Activated T-cell treated with anti-CD3 and anti-CD28 coated beads for 48 hours (primary cell): ENCODE measurements around the gene LRRC47.

Experiments
- DNase-seq: peaks from one replicate; pipeline ENCODE4 v3.0.0-alpha.2; 2020; ENCODE audit warnings: low read depth

Gene LRRC47

GRCh38 chr1:3746830-3747521, 49.3 kb downstream of the LRRC47 start:
- peak; percentile 88 for DNase-seq

GRCh38 chr1:3746389-3746829, 49.9 kb downstream of the LRRC47 start:
- no peak for DNase-seq

GRCh38 chr1:3745590-3746381, 50.5 kb downstream of the LRRC47 start:
- no peak for DNase-seq

GRCh38 chr1:3745071-3745470, 51.2 kb downstream of the LRRC47 start:
- DNase-seq, result no peak

- DNase-seq, result no peak
Measured at GRCh38 chr1:3744646-3745045, 51.7 kb downstream of the LRRC47 start.

GRCh38 chr1:3743826-3744225, 52.5 kb downstream of the LRRC47 start:
- DNase-seq, result no peak

- no peak for DNase-seq
Measured at GRCh38 chr1:3743421-3743820, 52.9 kb downstream of the LRRC47 start.

- no peak for DNase-seq
Measured at GRCh38 chr1:3742439-3743298, 53.6 kb downstream of the LRRC47 start.

GRCh38 chr1:3741566-3742438, 54.5 kb downstream of the LRRC47 start:
- no peak for DNase-seq

- no peak for DNase-seq
Measured at GRCh38 chr1:3740752-3741151, 55.5 kb downstream of the LRRC47 start.

- no peak for DNase-seq
Measured at GRCh38 chr1:3740042-3740441, 56.3 kb downstream of the LRRC47 start.

GRCh38 chr1:3738943-3739342, 57.4 kb downstream of the LRRC47 start:
- DNase-seq, result no peak

GRCh38 chr1:3736708-3737107, 59.6 kb downstream of the LRRC47 start:
- no peak for DNase-seq

GRCh38 chr1:3736131-3736561, 60.2 kb downstream of the LRRC47 start:
- no peak for DNase-seq

- DNase-seq, result no peak
Measured at GRCh38 chr1:3735688-3736087, 60.6 kb downstream of the LRRC47 start.

- DNase-seq, result no peak
Measured at GRCh38 chr1:3735027-3735681, 61.1 kb downstream of the LRRC47 start.

GRCh38 chr1:3734602-3735001, 61.7 kb downstream of the LRRC47 start:
- DNase-seq, result no peak

- no peak for DNase-seq
Measured at GRCh38 chr1:3733883-3734589, 62.3 kb downstream of the LRRC47 start.

GRCh38 chr1:3733094-3733882, 63.0 kb downstream of the LRRC47 start:
- no peak for DNase-seq
